ENCODE measurements around the gene CWC25.

Gene CWC25

GRCh38 chr17:38850374-38850773, 25.3 kb upstream of the CWC25 start:
- no peak for DNase-seq (ENCODE audit: low spot score)
- no peak for TF ChIP-seq CTCF (IDR thresholded peaks at IDR 0.05)
- H3K27ac ChIP-seq = no peak overlapping the region
- no peak overlapping the region for H3K4me3 ChIP-seq

- Histone ChIP-seq H3K27ac (no peak overlapping the region), H3K4me3 (no peak overlapping the region)
- DNase-seq (ENCODE audit: low spot score) = no peak
- no peak for TF ChIP-seq CTCF (IDR thresholded peaks at IDR 0.05)
Measured at GRCh38 chr17:38848939-38849605, 24.0 kb upstream of the CWC25 start.

- Histone ChIP-seq H3K27ac (no peak overlapping the region), H3K4me3 (no peak overlapping the region)
- no peak for TF ChIP-seq CTCF (IDR thresholded peaks at IDR 0.05)
- DNase-seq (ENCODE audit: low spot score) = no peak
Measured at GRCh38 chr17:38848557-38848891, 23.4 kb upstream of the CWC25 start.

GRCh38 chr17:38844261-38844757, 19.2 kb upstream of the CWC25 start:
- no peak for DNase-seq (ENCODE audit: low spot score)
- Histone ChIP-seq H3K4me3 (no peak overlapping the region), H3K27ac (no peak overlapping the region)
- TF ChIP-seq CTCF (IDR thresholded peaks at IDR 0.05) = no peak

- H3K4me3 ChIP-seq = peak overlapping the region; percentile 87
- peak overlapping the region; percentile 95 to 96 for H3K27ac ChIP-seq
- no peak for TF ChIP-seq CTCF (IDR thresholded peaks at IDR 0.05)
- no peak for DNase-seq (ENCODE audit: low spot score)
Measured at GRCh38 chr17:38825762-38826247, 684 bp upstream of the CWC25 start.

GRCh38 chr17:38815576-38816193, 9.4 kb downstream of the CWC25 start:
- no peak for DNase-seq (ENCODE audit: low spot score)
- no peak for TF ChIP-seq CTCF (IDR thresholded peaks at IDR 0.05)
- Histone ChIP-seq H3K27ac (no peak overlapping the region), H3K4me3 (no peak overlapping the region)

- Histone ChIP-seq H3K4me3 (no peak overlapping the region), H3K27ac (no peak overlapping the region)
- no peak for TF ChIP-seq CTCF (IDR thresholded peaks at IDR 0.05)
- no peak for DNase-seq (ENCODE audit: low spot score)
Measured at GRCh38 chr17:38809828-38810227, 15.3 kb downstream of the CWC25 start.

All from coronary artery (tissue), 2 donors.